ENCODE measurements around the gene EML6. TPM values are rescaled to one million over a fixed set of nuclear protein-coding genes. Genes with fewer than 3 reads are reported as not detected.
A peak's percentile ranks its signal among the peaks of the same experiment; 100 is the strongest.

Gene EML6
- total and polyA plus RNA-seq, 10 of the 15 experiments (the other 5 are each of a cell fraction or from before 2014, with no cell fraction given), result 0.09 to 0.67 (median 0.21) TPM

DNA sequence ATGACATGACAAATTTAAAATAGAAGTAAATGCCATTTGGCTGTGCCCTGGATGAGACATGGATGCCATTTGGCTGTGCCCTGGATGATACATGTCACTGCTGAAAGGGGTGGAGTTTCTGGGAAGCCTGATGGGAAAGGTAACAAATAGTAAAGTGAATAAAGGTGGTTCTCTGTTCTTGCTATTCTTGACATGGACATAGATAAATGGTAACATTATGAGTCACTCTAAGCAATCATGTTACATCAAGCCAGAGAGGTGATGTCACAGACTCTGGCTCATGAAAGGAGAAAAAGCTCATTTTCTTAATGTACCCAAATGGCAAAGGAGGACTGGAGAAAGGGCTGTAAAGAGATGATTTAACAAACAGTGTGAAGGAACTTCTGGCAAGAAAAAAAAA, 86.4 kb downstream of the EML6 start:
- DNase-seq (ENCODE audit: low read depth, low spot score) (no peak), FAIRE-seq (no peak), ATAC-seq (no peak)
- ChIA-PET POLR2A (interaction anchor here (0.6 kb wide), 1 partner anchor 56 kb away, joined by 5 read pairs; no protein-coding TSS in a partner anchor), CTCF (interaction anchor here (1.0 kb wide), 1 partner anchor 45 kb away, joined by 3 read pairs; no protein-coding TSS in a partner anchor), SMC1A (ENCODE audit: uncharacterized antibody, unreplicated experiment) (no interaction called here), RAD21 (ENCODE audit: unreplicated experiment) (no interaction called here)
- BruUV-seq (replicated peaks), result no TSS peak
- H3K9me3 ChIP-seq (replicated peaks; ENCODE audit: control insufficient read depth, insufficient read depth, low read length), result no peaks in the 10 kb centered on the region
- H3K27ac ChIP-seq (ENCODE audit: control insufficient read depth, insufficient read depth), result no peak overlapping the region
- no peaks in the 10 kb centered on the region for H4K20me1 ChIP-seq (ENCODE audit: control insufficient read depth, insufficient read depth)
- intact Hi-C loops (cut with micrococcal nuclease; ENCODE audit: unreplicated experiment), result no loop called here
- in situ Hi-C loops (cut with MboI), result no loop called here
- no peak for TF ChIP-seq TAF1 (IDR thresholded peaks at IDR 0.05; ENCODE audit: borderline replicate concordance, low read depth, low read length)
- TF ChIP-seq, protein P1, sequence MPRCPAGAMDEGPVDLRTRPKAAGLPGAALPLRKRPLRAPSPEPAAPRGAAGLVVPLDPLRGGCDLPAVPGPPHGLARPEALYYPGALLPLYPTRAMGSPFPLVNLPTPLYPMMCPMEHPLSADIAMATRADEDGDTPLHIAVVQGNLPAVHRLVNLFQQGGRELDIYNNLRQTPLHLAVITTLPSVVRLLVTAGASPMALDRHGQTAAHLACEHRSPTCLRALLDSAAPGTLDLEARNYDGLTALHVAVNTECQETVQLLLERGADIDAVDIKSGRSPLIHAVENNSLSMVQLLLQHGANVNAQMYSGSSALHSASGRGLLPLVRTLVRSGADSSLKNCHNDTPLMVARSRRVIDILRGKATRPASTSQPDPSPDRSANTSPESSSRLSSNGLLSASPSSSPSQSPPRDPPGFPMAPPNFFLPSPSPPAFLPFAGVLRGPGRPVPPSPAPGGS (IDR thresholded peaks at IDR 0.05; ENCODE audit: borderline replicate concordance, insufficient read depth, low read depth, low read length, poor library complexity, severe bottlenecking), result peak; percentile 42
- no peak overlapping the region for H3K9ac ChIP-seq (ENCODE audit: control insufficient read depth, insufficient read depth, low read length)
- no peaks in the 10 kb centered on the region for H3K79me2 ChIP-seq (ENCODE audit: control insufficient read depth, insufficient read depth, low read length)
- no peak overlapping the region for H3K4me2 ChIP-seq (ENCODE audit: control insufficient read depth, insufficient read depth)
- no peak overlapping the region for H2AFZ ChIP-seq (ENCODE audit: control insufficient read depth, low read depth, low read length)
- H3K4me1 ChIP-seq (ENCODE audit: control insufficient read depth, insufficient read depth, low read length), result no peaks in the 10 kb centered on the region
- peaks cover 0 to 5% of the 10 kb centered on the region in 2 experiments; a peak in 1 of 4 replicates for H3K27me3 ChIP-seq (replicated peaks in 1 of 2; ENCODE audit: control insufficient read depth in 2 of 2, insufficient read depth in 2 of 2, low read length in 1 of 2)
- no peaks in the 10 kb centered on the region for H3K36me3 ChIP-seq (ENCODE audit: control insufficient read depth in 2 of 2, insufficient read depth in 2 of 2, low read length in 1 of 2)
- no peak overlapping the region for H3K4me3 ChIP-seq

DNA sequence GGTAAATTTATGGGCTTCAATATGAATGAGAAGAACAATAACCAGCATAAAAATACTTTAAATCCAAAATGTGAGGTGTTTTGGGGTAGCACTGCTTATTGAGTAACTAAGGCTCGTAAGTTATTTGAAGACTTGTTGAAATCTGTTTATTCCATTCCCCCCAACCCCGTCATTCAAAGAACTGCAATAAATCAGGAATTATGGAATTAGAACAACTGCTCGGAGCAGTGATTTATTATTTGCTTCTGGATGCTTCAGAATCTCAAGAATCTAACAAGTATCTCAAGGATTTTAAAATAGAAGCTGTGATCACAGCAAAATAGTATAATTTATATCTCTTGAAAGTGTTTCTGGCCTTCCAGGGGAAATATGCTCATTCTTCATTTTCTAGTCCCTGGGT, 86.8 kb downstream of the EML6 start:
- no peaks in the 10 kb centered on the region for H3K4me1 ChIP-seq (ENCODE audit: control insufficient read depth, insufficient read depth, low read length)
- intact Hi-C loops (cut with micrococcal nuclease; ENCODE audit: unreplicated experiment), result no loop called here
- POLR2A ChIA-PET, result interaction anchor here (0.6 kb wide), 1 partner anchor 57 kb away, joined by 5 read pairs; no protein-coding TSS in a partner anchor
- TF ChIP-seq SIX5 (IDR thresholded peaks at IDR 0.05; ENCODE audit: low read depth, low read length, severe bottlenecking), result no peak
- no peak for TF ChIP-seq IKZF2 (IDR thresholded peaks at IDR 0.05)
- TF ChIP-seq, protein P2, sequence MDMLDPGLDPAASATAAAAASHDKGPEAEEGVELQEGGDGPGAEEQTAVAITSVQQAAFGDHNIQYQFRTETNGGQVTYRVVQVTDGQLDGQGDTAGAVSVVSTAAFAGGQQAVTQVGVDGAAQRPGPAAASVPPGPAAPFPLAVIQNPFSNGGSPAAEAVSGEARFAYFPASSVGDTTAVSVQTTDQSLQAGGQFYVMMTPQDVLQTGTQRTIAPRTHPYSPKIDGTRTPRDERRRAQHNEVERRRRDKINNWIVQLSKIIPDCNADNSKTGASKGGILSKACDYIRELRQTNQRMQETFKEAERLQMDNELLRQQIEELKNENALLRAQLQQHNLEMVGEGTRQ (IDR thresholded peaks at IDR 0.05; ENCODE audit: borderline replicate concordance, low read depth, low read length), result no peak
- TF ChIP-seq RUNX3 (IDR thresholded peaks at IDR 0.05; ENCODE audit: low read length), result no peak
- TF ChIP-seq TCF3 (IDR thresholded peaks at IDR 0.05; ENCODE audit: borderline replicate concordance, insufficient read depth, low read depth, low read length), result no peak
- TF ChIP-seq NFIC (IDR thresholded peaks at IDR 0.05; ENCODE audit: low read depth, low read length), result no peak
- TF ChIP-seq GATAD2B (conservative IDR thresholded peaks at IDR 0.05; ENCODE audit: low read depth), result no peak
- TF ChIP-seq BMI1 (IDR thresholded peaks at IDR 0.05; ENCODE audit: borderline replicate concordance), result no peak
- TF ChIP-seq GABPA (IDR thresholded peaks at IDR 0.05; ENCODE audit: low read depth), result no peak
- TF ChIP-seq, protein P3, sequence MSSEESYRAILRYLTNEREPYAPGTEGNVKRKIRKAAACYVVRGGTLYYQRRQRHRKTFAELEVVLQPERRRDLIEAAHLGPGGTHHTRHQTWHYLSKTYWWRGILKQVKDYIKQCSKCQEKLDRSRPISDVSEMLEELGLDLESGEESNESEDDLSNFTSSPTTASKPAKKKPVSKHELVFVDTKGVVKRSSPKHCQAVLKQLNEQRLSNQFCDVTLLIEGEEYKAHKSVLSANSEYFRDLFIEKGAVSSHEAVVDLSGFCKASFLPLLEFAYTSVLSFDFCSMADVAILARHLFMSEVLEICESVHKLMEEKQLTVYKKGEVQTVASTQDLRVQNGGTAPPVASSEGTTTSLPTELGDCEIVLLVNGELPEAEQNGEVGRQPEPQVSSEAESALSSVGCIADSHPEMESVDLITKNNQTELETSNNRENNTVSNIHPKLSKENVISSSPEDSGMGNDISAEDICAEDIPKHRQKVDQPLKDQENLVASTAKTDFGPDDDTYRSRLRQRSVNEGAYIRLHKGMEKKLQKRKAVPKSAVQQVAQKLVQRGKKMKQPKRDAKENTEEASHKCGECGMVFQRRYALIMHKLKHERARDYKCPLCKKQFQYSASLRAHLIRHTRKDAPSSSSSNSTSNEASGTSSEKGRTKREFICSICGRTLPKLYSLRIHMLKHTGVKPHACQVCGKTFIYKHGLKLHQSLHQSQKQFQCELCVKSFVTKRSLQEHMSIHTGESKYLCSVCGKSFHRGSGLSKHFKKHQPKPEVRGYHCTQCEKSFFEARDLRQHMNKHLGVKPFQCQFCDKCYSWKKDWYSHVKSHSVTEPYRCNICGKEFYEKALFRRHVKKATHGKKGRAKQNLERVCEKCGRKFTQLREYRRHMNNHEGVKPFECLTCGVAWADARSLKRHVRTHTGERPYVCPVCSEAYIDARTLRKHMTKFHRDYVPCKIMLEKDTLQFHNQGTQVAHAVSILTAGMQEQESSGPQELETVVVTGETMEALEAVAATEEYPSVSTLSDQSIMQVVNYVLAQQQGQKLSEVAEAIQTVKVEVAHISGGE (CRISPR knock-in tag; IDR thresholded peaks at IDR 0.05), result no peak

More for the DNA sequence above, 86.8 kb downstream of the EML6 start:
- no TSS peak for BruUV-seq (replicated peaks)
- Histone ChIP-seq H3K9ac (ENCODE audit: control insufficient read depth, insufficient read depth, low read length) (no peak overlapping the region), H2AFZ (ENCODE audit: control insufficient read depth, low read depth, low read length) (no peak overlapping the region), H4K20me1 (ENCODE audit: control insufficient read depth, insufficient read depth) (no peaks in the 10 kb centered on the region), H3K9me3 (replicated peaks; ENCODE audit: control insufficient read depth, insufficient read depth, low read length) (no peaks in the 10 kb centered on the region), H3K79me2 (ENCODE audit: control insufficient read depth, insufficient read depth, low read length) (no peaks in the 10 kb centered on the region), H3K27ac (ENCODE audit: control insufficient read depth, insufficient read depth) (no peak overlapping the region), H3K36me3 (ENCODE audit: control insufficient read depth in 2 of 2, insufficient read depth in 2 of 2, low read length in 1 of 2) (no peaks in the 10 kb centered on the region), H3K27me3 (replicated peaks in 1 of 2; ENCODE audit: control insufficient read depth in 2 of 2, insufficient read depth in 2 of 2, low read length in 1 of 2) (peaks cover 0 to 5% of the 10 kb centered on the region in 2 experiments; a peak in 1 of 4 replicates), H3K4me3 (no peak overlapping the region), H3K4me2 (ENCODE audit: control insufficient read depth, insufficient read depth) (no peak overlapping the region)
- ChIA-PET CTCF (interaction anchor here (1.0 kb wide), 1 partner anchor 45 kb away, joined by 3 read pairs; no protein-coding TSS in a partner anchor), RAD21 (ENCODE audit: unreplicated experiment) (no interaction called here), SMC1A (ENCODE audit: uncharacterized antibody, unreplicated experiment) (no interaction called here)
- in situ Hi-C loops (cut with MboI), result no loop called here
- FAIRE-seq, result no peak
- 2% methylated on average over 3 of the region's 3 CpGs for WGBS (ENCODE audit: insufficient coverage, insufficient replicate concordance, low lambda C conversion rate, missing lambda C conversion rate)
- DNase-seq (ENCODE audit: low read depth, low spot score), result no peak
- ATAC-seq, result no peak

All from GM12878 (cell line).